K562 (cell line): ENCODE measurements around the gene CRYBA4. TPM values are rescaled to one million over a fixed set of nuclear protein-coding genes. Genes with fewer than 3 reads are reported as not detected.
A peak's percentile ranks its signal among the peaks of the same experiment; 100 is the strongest.

ENCODE experiments used
- CEBPB ChIP-seq: fragments of 450-650 bp; IDR thresholded peaks from 2 replicates; pipeline ENCODE4 v1.6.1; 2016; ENCODE audit warnings: missing genetic modification characterization, missing compliant biosample characterization
- ELF4 ChIP-seq: fragments of 450-650 bp; formaldehyde crosslinking; IDR thresholded peaks from 2 replicates; pipeline ENCODE4 v1.4.0; 2022; ENCODE audit warnings: missing genetic modification characterization
- FUS ChIP-seq: fragments of 200-400 bp; formaldehyde crosslinking; optimal IDR thresholded peaks from 2 replicates; pipeline ENCODE3; 2017; ENCODE audit warnings: low read depth, low read length
- HNRNPH1 ChIP-seq: fragments of 200-400 bp; formaldehyde crosslinking; optimal IDR thresholded peaks from 2 replicates; pipeline ENCODE3; 2017; ENCODE audit warnings: low read depth, mild to moderate bottlenecking, low read length, moderate library complexity
- MCM7 ChIP-seq, 2 experiments: fragments of 450-650 bp; IDR thresholded peaks; 2 replicates each; pipeline ENCODE4 v1.6.1; 2016 to 2018
- MXI1 ChIP-seq: IDR thresholded peaks from 2 replicates; pipeline ENCODE4 v1.6.1; 2011; ENCODE audit warnings: low read depth, mild to moderate bottlenecking, improper control_type of control experiment, low read length
- NR4A1 ChIP-seq, 2 experiments: fragments of 250-450 bp in 1 of 2; fragments of 450-650 bp in 1 of 2; sonication (Bioruptor Pico) in 1 of 2; IDR thresholded peaks; 2 replicates each; pipeline versions ENCODE4 v1.4.0 to v1.6.1; 2016 to 2020; ENCODE audit warnings: mild to moderate bottlenecking in 2 of 2, missing compliant biosample characterization in 1 of 2, missing genetic modification characterization in 1 of 2, moderate library complexity in 1 of 2
- RBBP5 ChIP-seq: fragments of 200-600 bp; sonication (generic); IDR thresholded peaks from 2 replicates; pipeline ENCODE4 v1.6.1; 2012; ENCODE audit warnings: borderline replicate concordance, mild to moderate bottlenecking, low read length, control low read depth, inconsistent platforms; ENCODE audit not compliant: insufficient read depth, poor library complexity, severe bottlenecking
- SAFB2 ChIP-seq: fragments of 200-400 bp; formaldehyde crosslinking; IDR thresholded peaks from 2 replicates; pipeline ENCODE4 v1.6.1; 2018; ENCODE audit warnings: borderline replicate concordance, low read length, low read depth, moderate library complexity; ENCODE audit not compliant: severe bottlenecking
- TAF1 ChIP-seq: IDR thresholded peaks from 2 replicates; pipeline ENCODE4 v1.6.1; 2011; ENCODE audit warnings: mild to moderate bottlenecking, low read length, moderate library complexity; ENCODE audit not compliant: insufficient read depth, control insufficient read depth, severe bottlenecking; ENCODE audit errors: extremely low read depth
- TARDBP ChIP-seq: fragments of 450-650 bp; IDR thresholded peaks from 2 replicates; pipeline ENCODE4 v1.6.1; 2016
- ZNF586 ChIP-seq: fragments of 450-650 bp; formaldehyde crosslinking; conservative IDR thresholded peaks from 2 replicates; pipeline ENCODE4 v1.4.0; 2020; ENCODE audit warnings: mild to moderate bottlenecking, moderate library complexity
- ZNF707 ChIP-seq: fragments of 250-450 bp; sonication (Bioruptor Pico); conservative IDR thresholded peaks from 2 replicates; pipeline ENCODE4 v1.8.0; 2022; ENCODE audit warnings: inconsistent platforms, mild to moderate bottlenecking, moderate library complexity
- polyA plus RNA-seq, 8 experiments: library from polyadenylated mRNA; depleted of rRNA in 4 of 8; stranded (reverse) in 5 of 8; unstranded in 3 of 8; fragments of >200 nt; fragmentation: Nextera tagmentation in 2 of 8; fragmentation: Illumina TruSeq in 1 of 8; extraction: Ambion mirVana in 2 of 8; extraction: Trizol in 1 of 8; gene quantifications; 2 replicates each; pipeline versions ENCODE4 v1.2.1 to v1.2.3, GENCODE V29; 2011 to 2014; ENCODE audit warnings: inconsistent platforms in 1 of 8, missing spikeins in 1 of 8
- total RNA-seq, 7 experiments: library from RNA; depleted of rRNA in 6 of 7; stranded (reverse); fragments of >200 nt in 6 of 7; fragmentation: Illumina TruSeq in 2 of 7; extraction: Trizol in 2 of 7; gene quantifications; 2 replicates each; pipeline versions ENCODE4 v1.2.1 to v1.2.3, GENCODE V29; 2011 to 2021; ENCODE audit warnings: low replicate concordance in 1 of 7
- TF ChIP-seq, protein P1 (sequence below): sonication (generic); formaldehyde crosslinking; IDR thresholded peaks from 2 replicates; pipeline ENCODE4 v1.8.0; 2022; ENCODE audit warnings: mild to moderate bottlenecking, low read depth, missing genetic modification reagents
- TF ChIP-seq, protein P2 (sequence below): fragments of 250-450 bp; sonication (Bioruptor Pico); IDR thresholded peaks from 2 replicates; pipeline ENCODE4 v1.5.0; 2020; ENCODE audit warnings: mild to moderate bottlenecking, borderline replicate concordance
- TF ChIP-seq, protein P3 (sequence below): sonication (generic); formaldehyde crosslinking; IDR thresholded peaks from 2 replicates; pipeline ENCODE4 v1.8.1; 2023; ENCODE audit warnings: mild to moderate bottlenecking, missing genetic modification reagents, moderate library complexity
- TF ChIP-seq, protein P4 (sequence below): fragments of 200-800 bp; sonication (Bioruptor generic); IDR thresholded peaks from 2 replicates; pipeline ENCODE4 v1.6.1; 2017; ENCODE audit warnings: missing genetic modification characterization, missing compliant biosample characterization
- TF ChIP-seq, protein P5 (sequence below): fragments of 250-450 bp; sonication (Bioruptor Pico); IDR thresholded peaks from 2 replicates; pipeline ENCODE4 v1.5.0; 2020; ENCODE audit warnings: mild to moderate bottlenecking

The CRYBA4 gene
- total and polyA plus RNA-seq, 9 of the 15 experiments (the other 6 are each of a cell fraction or from before 2014, with no cell fraction given): 0.59 to 3.3 (median 1.6) TPM

DNA sequence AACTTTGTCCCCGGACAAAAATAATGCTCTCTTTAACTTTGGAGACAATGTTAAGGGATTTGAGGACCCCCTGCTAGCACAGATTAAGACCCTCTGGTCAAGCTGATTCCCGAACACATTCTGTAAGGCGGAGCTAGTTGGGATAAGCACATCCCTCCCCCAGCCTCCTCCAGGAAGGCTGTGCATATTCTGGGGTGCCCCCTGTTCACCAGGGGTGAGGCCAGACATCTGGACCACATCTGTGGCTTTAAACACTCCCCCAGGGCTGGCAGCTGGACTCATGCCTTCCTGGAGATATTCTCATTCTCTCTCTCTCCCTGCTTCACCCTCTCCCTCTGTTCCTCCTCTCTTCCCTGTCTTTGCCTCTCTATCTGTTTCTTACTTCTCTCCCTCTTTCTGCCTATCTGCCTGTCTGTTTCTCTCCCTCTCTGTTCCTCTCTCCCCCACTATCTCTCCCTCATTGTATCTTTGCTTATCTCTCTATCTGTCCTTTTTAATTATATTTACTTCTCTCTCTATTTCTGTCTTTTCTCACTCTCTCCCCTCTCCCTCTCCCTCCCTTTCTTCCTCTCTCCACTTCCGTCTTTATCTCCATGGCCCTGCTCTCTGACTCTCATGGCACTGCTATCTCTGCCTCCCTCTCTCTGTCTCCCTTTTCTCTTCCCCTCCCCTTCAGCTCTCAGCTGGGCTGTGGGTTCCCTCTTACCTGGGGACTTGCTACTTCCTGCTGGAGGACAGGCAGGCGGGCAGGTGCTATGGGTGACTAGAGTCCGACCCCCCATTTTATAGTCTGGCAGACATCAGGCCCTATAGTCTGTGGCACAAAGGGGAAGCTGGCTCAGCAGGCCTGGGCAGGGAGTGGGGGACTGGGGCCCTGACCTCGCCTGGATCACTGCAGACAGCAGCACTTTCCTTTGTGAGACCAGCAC lies 4.2 kb upstream of the CRYBA4 start, which contains the start of gene CRYBB1 (continued):
- TF ChIP-seq, protein P1, sequence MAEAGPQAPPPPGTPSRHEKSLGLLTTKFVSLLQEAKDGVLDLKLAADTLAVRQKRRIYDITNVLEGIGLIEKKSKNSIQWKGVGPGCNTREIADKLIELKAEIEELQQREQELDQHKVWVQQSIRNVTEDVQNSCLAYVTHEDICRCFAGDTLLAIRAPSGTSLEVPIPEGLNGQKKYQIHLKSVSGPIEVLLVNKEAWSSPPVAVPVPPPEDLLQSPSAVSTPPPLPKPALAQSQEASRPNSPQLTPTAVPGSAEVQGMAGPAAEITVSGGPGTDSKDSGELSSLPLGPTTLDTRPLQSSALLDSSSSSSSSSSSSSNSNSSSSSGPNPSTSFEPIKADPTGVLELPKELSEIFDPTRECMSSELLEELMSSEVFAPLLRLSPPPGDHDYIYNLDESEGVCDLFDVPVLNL (CRISPR knock-in tag): no peak
- TF ChIP-seq MXI1 (no peak), CEBPB (tag) (no peak), ZNF707 (no peak), TARDBP (no peak), RBBP5 (no peak), SAFB2 (no peak), FUS (no peak), HNRNPH1 (no peak), TAF1 (no peak), ZNF586 (CRISPR knock-in tag) (no peak), ELF4 (peak; percentile 87), NR4A1 (CRISPR knock-in tag; IDR thresholded peaks at IDR 0.05) (no peak), NR4A1 (tag; IDR thresholded peaks at IDR 0.05) (no peak), MCM7 (IDR thresholded peaks at IDR 0.05) (no peak)
- TF ChIP-seq, protein P2, sequence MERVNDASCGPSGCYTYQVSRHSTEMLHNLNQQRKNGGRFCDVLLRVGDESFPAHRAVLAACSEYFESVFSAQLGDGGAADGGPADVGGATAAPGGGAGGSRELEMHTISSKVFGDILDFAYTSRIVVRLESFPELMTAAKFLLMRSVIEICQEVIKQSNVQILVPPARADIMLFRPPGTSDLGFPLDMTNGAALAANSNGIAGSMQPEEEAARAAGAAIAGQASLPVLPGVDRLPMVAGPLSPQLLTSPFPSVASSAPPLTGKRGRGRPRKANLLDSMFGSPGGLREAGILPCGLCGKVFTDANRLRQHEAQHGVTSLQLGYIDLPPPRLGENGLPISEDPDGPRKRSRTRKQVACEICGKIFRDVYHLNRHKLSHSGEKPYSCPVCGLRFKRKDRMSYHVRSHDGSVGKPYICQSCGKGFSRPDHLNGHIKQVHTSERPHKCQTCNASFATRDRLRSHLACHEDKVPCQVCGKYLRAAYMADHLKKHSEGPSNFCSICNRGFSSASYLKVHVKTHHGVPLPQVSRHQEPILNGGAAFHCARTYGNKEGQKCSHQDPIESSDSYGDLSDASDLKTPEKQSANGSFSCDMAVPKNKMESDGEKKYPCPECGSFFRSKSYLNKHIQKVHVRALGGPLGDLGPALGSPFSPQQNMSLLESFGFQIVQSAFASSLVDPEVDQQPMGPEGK: no peak
- TF ChIP-seq, protein P3, sequence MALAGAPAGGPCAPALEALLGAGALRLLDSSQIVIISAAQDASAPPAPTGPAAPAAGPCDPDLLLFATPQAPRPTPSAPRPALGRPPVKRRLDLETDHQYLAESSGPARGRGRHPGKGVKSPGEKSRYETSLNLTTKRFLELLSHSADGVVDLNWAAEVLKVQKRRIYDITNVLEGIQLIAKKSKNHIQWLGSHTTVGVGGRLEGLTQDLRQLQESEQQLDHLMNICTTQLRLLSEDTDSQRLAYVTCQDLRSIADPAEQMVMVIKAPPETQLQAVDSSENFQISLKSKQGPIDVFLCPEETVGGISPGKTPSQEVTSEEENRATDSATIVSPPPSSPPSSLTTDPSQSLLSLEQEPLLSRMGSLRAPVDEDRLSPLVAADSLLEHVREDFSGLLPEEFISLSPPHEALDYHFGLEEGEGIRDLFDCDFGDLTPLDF (CRISPR knock-in tag): no peak
- TF ChIP-seq, protein P4, sequence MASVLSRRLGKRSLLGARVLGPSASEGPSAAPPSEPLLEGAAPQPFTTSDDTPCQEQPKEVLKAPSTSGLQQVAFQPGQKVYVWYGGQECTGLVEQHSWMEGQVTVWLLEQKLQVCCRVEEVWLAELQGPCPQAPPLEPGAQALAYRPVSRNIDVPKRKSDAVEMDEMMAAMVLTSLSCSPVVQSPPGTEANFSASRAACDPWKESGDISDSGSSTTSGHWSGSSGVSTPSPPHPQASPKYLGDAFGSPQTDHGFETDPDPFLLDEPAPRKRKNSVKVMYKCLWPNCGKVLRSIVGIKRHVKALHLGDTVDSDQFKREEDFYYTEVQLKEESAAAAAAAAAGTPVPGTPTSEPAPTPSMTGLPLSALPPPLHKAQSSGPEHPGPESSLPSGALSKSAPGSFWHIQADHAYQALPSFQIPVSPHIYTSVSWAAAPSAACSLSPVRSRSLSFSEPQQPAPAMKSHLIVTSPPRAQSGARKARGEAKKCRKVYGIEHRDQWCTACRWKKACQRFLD (CRISPR knock-in tag): 0 out of 2 replicates have a peak, but pooled peaks have one; percentile 22
- TF ChIP-seq, protein P5, sequence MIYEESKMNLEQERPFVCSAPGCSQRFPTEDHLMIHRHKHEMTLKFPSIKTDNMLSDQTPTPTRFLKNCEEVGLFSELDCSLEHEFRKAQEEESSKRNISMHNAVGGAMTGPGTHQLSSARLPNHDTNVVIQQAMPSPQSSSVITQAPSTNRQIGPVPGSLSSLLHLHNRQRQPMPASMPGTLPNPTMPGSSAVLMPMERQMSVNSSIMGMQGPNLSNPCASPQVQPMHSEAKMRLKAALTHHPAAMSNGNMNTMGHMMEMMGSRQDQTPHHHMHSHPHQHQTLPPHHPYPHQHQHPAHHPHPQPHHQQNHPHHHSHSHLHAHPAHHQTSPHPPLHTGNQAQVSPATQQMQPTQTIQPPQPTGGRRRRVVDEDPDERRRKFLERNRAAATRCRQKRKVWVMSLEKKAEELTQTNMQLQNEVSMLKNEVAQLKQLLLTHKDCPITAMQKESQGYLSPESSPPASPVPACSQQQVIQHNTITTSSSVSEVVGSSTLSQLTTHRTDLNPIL: no peak
